HepG2 (cell line): ENCODE data around the gene B3GALNT1. TPM values are rescaled to one million over a fixed set of nuclear protein-coding genes. Genes with fewer than 3 reads are reported as not detected.

ENCODE experiments used
- ATAC-seq: fragments of 200-7000 bp; cut with Tn5 transposase; 3 replicates; pipeline ENCODE4 v1.9.1; 2020; ENCODE audit warnings: mild to moderate bottlenecking, moderate library complexity
- BruUV-seq: library from RNA; stranded (reverse); fragments of 400-500 nt; replicated peaks from 2 replicates; lab custom pipeline; 2021; lab: Mats Ljungman, UMichigan
- CTCF ChIA-PET: fragments of 300-600 bp; formaldehyde crosslinking; extraction: SDS; loops from one replicate; lab custom pipeline; 2021; ENCODE audit warnings: low total read pairs, inconsistent platforms, low intra/inter-chr PET ratio; lab: Yijun Ruan, JAX
- POLR2A ChIA-PET: fragments of 350-600 bp; sonication (Branson Sonifier 250); formaldehyde crosslinking; loops from one replicate; lab custom pipeline; 2020; ENCODE audit warnings: antibody characterized with exemption, inconsistent platforms; lab: Yijun Ruan, JAX
- DNase-seq: peaks from one replicate; pipeline ENCODE4 v3.0.0-alpha.2; 2015; ENCODE audit warnings: low spot score
- FAIRE-seq: peaks from 3 replicates; lab custom pipeline; 2011; peaks lifted over from hg19 to GRCh38; lab: Jason Lieb, UNC
- H2AFZ ChIP-seq: one replicate; pipeline ENCODE4 v1.6.1; 2011; ENCODE audit warnings: low read length, inconsistent platforms
- H3K27ac ChIP-seq: fragments of 300-600 bp; 3 replicates; pipeline ENCODE4 v1.8.0; 2011; ENCODE audit warnings: mixed run types, mild to moderate bottlenecking, mixed read lengths, low read length, inconsistent platforms; ENCODE audit not compliant: insufficient read depth; ENCODE audit errors: extremely low read length
- H3K27me3 ChIP-seq, 2 experiments: fragments of 200-600 bp in 1 of 2; 2 replicates in 1 of 2; 3 replicates in 1 of 2; pipeline versions ENCODE4 v1.6.0 to v1.8.0; 2011; ENCODE audit warnings: low read length in 2 of 2, mild to moderate bottlenecking in 2 of 2, moderate library complexity in 2 of 2, inconsistent platforms in 1 of 2; ENCODE audit not compliant: insufficient read depth in 2 of 2, control insufficient read depth in 1 of 2
- H3K36me3 ChIP-seq, 2 experiments: fragments of 200-600 bp in 1 of 2; replicated peaks in 1 of 2; 2 replicates in 1 of 2; 3 replicates in 1 of 2; pipeline versions ENCODE4 v1.5.1 to v1.8.0; 2011; ENCODE audit warnings: low read length in 2 of 2, inconsistent platforms in 1 of 2; ENCODE audit not compliant: insufficient read depth in 2 of 2, control insufficient read depth in 1 of 2
- H3K4me1 ChIP-seq: 2 replicates; pipeline ENCODE4 v1.5.1; 2012; ENCODE audit warnings: low read length, inconsistent platforms; ENCODE audit not compliant: insufficient read depth
- H3K4me2 ChIP-seq: 2 replicates; pipeline ENCODE4 v1.6.0; 2011; ENCODE audit warnings: low read depth, low read length, inconsistent platforms
- H3K4me3 ChIP-seq, 3 experiments: fragments of 200-600 bp in 1 of 3; sonication (generic), shearing (Covaris generic) in 1 of 3; replicated peaks in 1 of 3; 2 replicates each; pipeline ENCODE4 v1.5.1; 2011 to 2016; ENCODE audit warnings: low read length in 3 of 3, inconsistent platforms in 2 of 3, low read depth in 2 of 3, mild to moderate bottlenecking in 2 of 3, control low read depth in 1 of 3, mixed read lengths in 1 of 3; ENCODE audit not compliant: insufficient read depth in 1 of 3
- H3K79me2 ChIP-seq: one replicate; pipeline ENCODE4 v1.6.1; 2011; ENCODE audit warnings: low read length, inconsistent platforms; ENCODE audit not compliant: insufficient read depth
- H3K9ac ChIP-seq: 2 replicates; pipeline ENCODE4 v1.6.0; 2011; ENCODE audit warnings: mild to moderate bottlenecking, low read depth, low read length, inconsistent platforms; ENCODE audit not compliant: insufficient read depth
- H3K9me3 ChIP-seq: 2 replicates; pipeline ENCODE4 v1.5.1; 2012; ENCODE audit warnings: mild to moderate bottlenecking, low read length
- H4K20me1 ChIP-seq: 2 replicates; pipeline ENCODE4 v1.6.0; 2011; ENCODE audit warnings: inconsistent platforms, mild to moderate bottlenecking, low read length, moderate library complexity; ENCODE audit not compliant: insufficient read depth
- CC2D1A ChIP-seq: sonication (generic); formaldehyde crosslinking; IDR thresholded peaks from 2 replicates; pipeline ENCODE4 v1.8.1; 2023; ENCODE audit warnings: mild to moderate bottlenecking, missing genetic modification reagents
- GFI1 ChIP-seq: sonication (generic); formaldehyde crosslinking; IDR thresholded peaks from 2 replicates; pipeline ENCODE4 v1.5.0; 2020; ENCODE audit warnings: missing genetic modification reagents, mild to moderate bottlenecking, borderline replicate concordance
- POLR2A ChIP-seq, 2 experiments: IDR thresholded peaks; 2 replicates each; pipeline ENCODE4 v1.6.1; 2011; ENCODE audit warnings: low read depth in 2 of 2, low read length in 2 of 2, mild to moderate bottlenecking in 1 of 2, moderate library complexity in 1 of 2; ENCODE audit not compliant: insufficient read depth in 1 of 2
- TBX2 ChIP-seq: sonication (generic); formaldehyde crosslinking; IDR thresholded peaks from 2 replicates; pipeline ENCODE4 v1.5.0; 2020; ENCODE audit warnings: missing genetic modification reagents, mild to moderate bottlenecking, borderline replicate concordance
- TCF7 ChIP-seq: sonication (generic); IDR thresholded peaks from 2 replicates; pipeline ENCODE4 v1.6.1; 2016; ENCODE audit warnings: antibody characterized with exemption, low read depth
- ZSCAN30 ChIP-seq: sonication (generic); formaldehyde crosslinking; IDR thresholded peaks from 2 replicates; pipeline ENCODE4 v1.5.0; 2020; ENCODE audit warnings: mild to moderate bottlenecking, missing genetic modification reagents
- WGBS: methylation state at CpG from one replicate; pipeline ENCODE4 v1.1.6; 2017; ENCODE audit warnings: low lambda C conversion rate; 5-methylcytosine and 5-hydroxymethylcytosine counted together
- in situ Hi-C: cut with HindIII; loops from 2 replicates; pipeline ENCODE4 v1.10.0; 2017; ENCODE audit warnings: low pct_unique_long_range_greater_than_20kb; ENCODE audit not compliant: extremely low pct_ligation_motif_present
- intact Hi-C: fragments of 100-400 bp; cut with micrococcal nuclease; formaldehyde crosslinking; loops from one replicate; pipeline ENCODE4 v1.10.0; 2022; ENCODE audit not compliant: unreplicated experiment
- polyA plus RNA-seq, 8 experiments: library from polyadenylated mRNA; depleted of rRNA in 3 of 8; stranded (reverse) in 7 of 8; unstranded in 1 of 8; fragments of >200 nt; fragmentation: Illumina TruSeq in 4 of 8; extraction: Trizol in 4 of 8; gene quantifications; 2 replicates each; pipeline versions ENCODE4 v1.2.1 to v1.2.3, GENCODE V29; 2011 to 2016; ENCODE audit warnings: low read depth in 4 of 8, missing spikeins in 1 of 8, mixed read lengths in 1 of 8; ENCODE audit not compliant: insufficient read depth in 1 of 8
- total RNA-seq, 5 experiments: library from RNA; depleted of rRNA; stranded (reverse); fragments of >200 nt; fragmentation: Illumina TruSeq; extraction: Trizol; gene quantifications; 2 replicates each; pipeline ENCODE4 v1.2.3, GENCODE V29; 2016; ENCODE audit warnings: low read depth in 1 of 5
- TF ChIP-seq, protein P1 (sequence below): sonication (generic); formaldehyde crosslinking; IDR thresholded peaks from 2 replicates; pipeline ENCODE4 v1.5.1; 2020; ENCODE audit warnings: missing genetic modification reagents, mild to moderate bottlenecking, borderline replicate concordance
- TF ChIP-seq, protein P2 (sequence below): sonication (generic); formaldehyde crosslinking; IDR thresholded peaks from 2 replicates; pipeline ENCODE4 v1.8.1; 2022; ENCODE audit warnings: low read depth, mild to moderate bottlenecking, missing genetic modification reagents
- TF ChIP-seq, protein P3 (sequence below): IDR thresholded peaks from 2 replicates; pipeline ENCODE4 v1.4.0; 2020; ENCODE audit warnings: mild to moderate bottlenecking, missing genetic modification reagents
- TF ChIP-seq, protein P4 (sequence below): sonication (generic); formaldehyde crosslinking; IDR thresholded peaks from 2 replicates; pipeline ENCODE4 v1.4.0; 2020; ENCODE audit warnings: missing genetic modification reagents
- TF ChIP-seq, protein P5 (sequence below): conservative IDR thresholded peaks from 2 replicates; pipeline ENCODE4 v1.6.1; 2018; ENCODE audit warnings: missing genetic modification reagents

Gene B3GALNT1
- total and polyA plus RNA-seq, 2 of the 13 experiments (the other 11 are each of a cell fraction or from before 2014, with no cell fraction given), result not detected

GRCh38 chr3:161043336-161044035, 61.7 kb downstream of the B3GALNT1 start:
- Histone ChIP-seq H3K4me2 (no peak overlapping the region), H3K9ac (no peak overlapping the region), H4K20me1 (no peaks in the 10 kb centered on the region), H2AFZ (no peak overlapping the region), H3K79me2 (no peaks in the 10 kb centered on the region), H3K4me1 (peaks cover 19% of the 10 kb centered on the region), H3K36me3 (no peaks in the 10 kb centered on the region), H3K9me3 (no peaks in the 10 kb centered on the region), H3K4me3 (no peak overlapping the region), H3K27ac (no peak overlapping the region), H3K27me3 (no peaks in the 10 kb centered on the region)
- ChIA-PET CTCF (no interaction called here), POLR2A (no interaction called here)
- intact Hi-C loops, result loop anchor here (10.0 kb wide), 1 partner anchor 89 kb away; no protein-coding TSS in a partner anchor
- no peak for ATAC-seq
- WGBS, result 56% methylated on average over 5 of the region's 5 CpGs
- no peak for FAIRE-seq
- BruUV-seq, result no TSS peak
- no peak for DNase-seq
- in situ Hi-C loops, result no loop called here
- TF ChIP-seq, protein P1, sequence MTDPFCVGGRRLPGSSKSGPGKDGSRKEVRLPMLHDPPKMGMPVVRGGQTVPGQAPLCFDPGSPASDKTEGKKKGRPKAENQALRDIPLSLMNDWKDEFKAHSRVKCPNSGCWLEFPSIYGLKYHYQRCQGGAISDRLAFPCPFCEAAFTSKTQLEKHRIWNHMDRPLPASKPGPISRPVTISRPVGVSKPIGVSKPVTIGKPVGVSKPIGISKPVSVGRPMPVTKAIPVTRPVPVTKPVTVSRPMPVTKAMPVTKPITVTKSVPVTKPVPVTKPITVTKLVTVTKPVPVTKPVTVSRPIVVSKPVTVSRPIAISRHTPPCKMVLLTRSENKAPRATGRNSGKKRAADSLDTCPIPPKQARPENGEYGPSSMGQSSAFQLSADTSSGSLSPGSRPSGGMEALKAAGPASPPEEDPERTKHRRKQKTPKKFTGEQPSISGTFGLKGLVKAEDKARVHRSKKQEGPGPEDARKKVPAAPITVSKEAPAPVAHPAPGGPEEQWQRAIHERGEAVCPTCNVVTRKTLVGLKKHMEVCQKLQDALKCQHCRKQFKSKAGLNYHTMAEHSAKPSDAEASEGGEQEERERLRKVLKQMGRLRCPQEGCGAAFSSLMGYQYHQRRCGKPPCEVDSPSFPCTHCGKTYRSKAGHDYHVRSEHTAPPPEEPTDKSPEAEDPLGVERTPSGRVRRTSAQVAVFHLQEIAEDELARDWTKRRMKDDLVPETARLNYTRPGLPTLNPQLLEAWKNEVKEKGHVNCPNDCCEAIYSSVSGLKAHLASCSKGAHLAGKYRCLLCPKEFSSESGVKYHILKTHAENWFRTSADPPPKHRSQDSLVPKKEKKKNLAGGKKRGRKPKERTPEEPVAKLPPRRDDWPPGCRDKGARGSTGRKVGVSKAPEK (CRISPR knock-in tag), result no peak
- TF ChIP-seq TCF7 (no peak), ZSCAN30 (CRISPR knock-in tag) (no peak), POLR2A (IDR thresholded peaks at IDR 0.05; ENCODE audit: insufficient read depth in 1 of 2, low read depth in 2 of 2, low read length in 2 of 2) (no peak), CC2D1A (CRISPR knock-in tag) (no peak), TBX2 (CRISPR knock-in tag) (no peak), GFI1 (CRISPR knock-in tag) (no peak)
- TF ChIP-seq, protein P2, sequence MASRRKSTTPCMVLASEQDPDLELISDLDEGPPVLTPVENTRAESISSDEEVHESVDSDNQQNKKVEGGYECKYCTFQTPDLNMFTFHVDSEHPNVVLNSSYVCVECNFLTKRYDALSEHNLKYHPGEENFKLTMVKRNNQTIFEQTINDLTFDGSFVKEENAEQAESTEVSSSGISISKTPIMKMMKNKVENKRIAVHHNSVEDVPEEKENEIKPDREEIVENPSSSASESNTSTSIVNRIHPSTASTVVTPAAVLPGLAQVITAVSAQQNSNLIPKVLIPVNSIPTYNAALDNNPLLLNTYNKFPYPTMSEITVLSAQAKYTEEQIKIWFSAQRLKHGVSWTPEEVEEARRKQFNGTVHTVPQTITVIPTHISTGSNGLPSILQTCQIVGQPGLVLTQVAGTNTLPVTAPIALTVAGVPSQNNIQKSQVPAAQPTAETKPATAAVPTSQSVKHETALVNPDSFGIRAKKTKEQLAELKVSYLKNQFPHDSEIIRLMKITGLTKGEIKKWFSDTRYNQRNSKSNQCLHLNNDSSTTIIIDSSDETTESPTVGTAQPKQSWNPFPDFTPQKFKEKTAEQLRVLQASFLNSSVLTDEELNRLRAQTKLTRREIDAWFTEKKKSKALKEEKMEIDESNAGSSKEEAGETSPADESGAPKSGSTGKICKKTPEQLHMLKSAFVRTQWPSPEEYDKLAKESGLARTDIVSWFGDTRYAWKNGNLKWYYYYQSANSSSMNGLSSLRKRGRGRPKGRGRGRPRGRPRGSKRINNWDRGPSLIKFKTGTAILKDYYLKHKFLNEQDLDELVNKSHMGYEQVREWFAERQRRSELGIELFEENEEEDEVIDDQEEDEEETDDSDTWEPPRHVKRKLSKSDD (CRISPR knock-in tag), result no peak
- TF ChIP-seq, protein P3, sequence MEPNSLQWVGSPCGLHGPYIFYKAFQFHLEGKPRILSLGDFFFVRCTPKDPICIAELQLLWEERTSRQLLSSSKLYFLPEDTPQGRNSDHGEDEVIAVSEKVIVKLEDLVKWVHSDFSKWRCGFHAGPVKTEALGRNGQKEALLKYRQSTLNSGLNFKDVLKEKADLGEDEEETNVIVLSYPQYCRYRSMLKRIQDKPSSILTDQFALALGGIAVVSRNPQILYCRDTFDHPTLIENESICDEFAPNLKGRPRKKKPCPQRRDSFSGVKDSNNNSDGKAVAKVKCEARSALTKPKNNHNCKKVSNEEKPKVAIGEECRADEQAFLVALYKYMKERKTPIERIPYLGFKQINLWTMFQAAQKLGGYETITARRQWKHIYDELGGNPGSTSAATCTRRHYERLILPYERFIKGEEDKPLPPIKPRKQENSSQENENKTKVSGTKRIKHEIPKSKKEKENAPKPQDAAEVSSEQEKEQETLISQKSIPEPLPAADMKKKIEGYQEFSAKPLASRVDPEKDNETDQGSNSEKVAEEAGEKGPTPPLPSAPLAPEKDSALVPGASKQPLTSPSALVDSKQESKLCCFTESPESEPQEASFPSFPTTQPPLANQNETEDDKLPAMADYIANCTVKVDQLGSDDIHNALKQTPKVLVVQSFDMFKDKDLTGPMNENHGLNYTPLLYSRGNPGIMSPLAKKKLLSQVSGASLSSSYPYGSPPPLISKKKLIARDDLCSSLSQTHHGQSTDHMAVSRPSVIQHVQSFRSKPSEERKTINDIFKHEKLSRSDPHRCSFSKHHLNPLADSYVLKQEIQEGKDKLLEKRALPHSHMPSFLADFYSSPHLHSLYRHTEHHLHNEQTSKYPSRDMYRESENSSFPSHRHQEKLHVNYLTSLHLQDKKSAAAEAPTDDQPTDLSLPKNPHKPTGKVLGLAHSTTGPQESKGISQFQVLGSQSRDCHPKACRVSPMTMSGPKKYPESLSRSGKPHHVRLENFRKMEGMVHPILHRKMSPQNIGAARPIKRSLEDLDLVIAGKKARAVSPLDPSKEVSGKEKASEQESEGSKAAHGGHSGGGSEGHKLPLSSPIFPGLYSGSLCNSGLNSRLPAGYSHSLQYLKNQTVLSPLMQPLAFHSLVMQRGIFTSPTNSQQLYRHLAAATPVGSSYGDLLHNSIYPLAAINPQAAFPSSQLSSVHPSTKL (CRISPR knock-in tag), result no peak
- TF ChIP-seq, protein P4, sequence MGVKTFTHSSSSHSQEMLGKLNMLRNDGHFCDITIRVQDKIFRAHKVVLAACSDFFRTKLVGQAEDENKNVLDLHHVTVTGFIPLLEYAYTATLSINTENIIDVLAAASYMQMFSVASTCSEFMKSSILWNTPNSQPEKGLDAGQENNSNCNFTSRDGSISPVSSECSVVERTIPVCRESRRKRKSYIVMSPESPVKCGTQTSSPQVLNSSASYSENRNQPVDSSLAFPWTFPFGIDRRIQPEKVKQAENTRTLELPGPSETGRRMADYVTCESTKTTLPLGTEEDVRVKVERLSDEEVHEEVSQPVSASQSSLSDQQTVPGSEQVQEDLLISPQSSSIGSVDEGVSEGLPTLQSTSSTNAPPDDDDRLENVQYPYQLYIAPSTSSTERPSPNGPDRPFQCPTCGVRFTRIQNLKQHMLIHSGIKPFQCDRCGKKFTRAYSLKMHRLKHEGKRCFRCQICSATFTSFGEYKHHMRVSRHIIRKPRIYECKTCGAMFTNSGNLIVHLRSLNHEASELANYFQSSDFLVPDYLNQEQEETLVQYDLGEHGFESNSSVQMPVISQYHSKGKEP (CRISPR knock-in tag), result no peak
- TF ChIP-seq, protein P5, sequence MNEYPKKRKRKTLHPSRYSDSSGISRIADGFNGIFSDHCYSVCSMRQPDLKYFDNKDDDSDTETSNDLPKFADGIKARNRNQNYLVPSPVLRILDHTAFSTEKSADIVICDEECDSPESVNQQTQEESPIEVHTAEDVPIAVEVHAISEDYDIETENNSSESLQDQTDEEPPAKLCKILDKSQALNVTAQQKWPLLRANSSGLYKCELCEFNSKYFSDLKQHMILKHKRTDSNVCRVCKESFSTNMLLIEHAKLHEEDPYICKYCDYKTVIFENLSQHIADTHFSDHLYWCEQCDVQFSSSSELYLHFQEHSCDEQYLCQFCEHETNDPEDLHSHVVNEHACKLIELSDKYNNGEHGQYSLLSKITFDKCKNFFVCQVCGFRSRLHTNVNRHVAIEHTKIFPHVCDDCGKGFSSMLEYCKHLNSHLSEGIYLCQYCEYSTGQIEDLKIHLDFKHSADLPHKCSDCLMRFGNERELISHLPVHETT (CRISPR knock-in tag), result no peak
